NB4 (cell line): ENCODE measurements around the gene LRRC4C.

Experiments
- POLR2A ChIP-seq: IDR thresholded peaks from 2 replicates; pipeline ENCODE4 v1.6.1; 2011; ENCODE audit warnings: mild to moderate bottlenecking; ENCODE audit not compliant: insufficient read length; ENCODE audit errors: extremely low read depth
- TF ChIP-seq, protein P1 (sequence below): IDR thresholded peaks from one replicate; pipeline ENCODE4 v1.5.1; 2012; ENCODE audit warnings: low read depth, low read length
- TF ChIP-seq, protein P2 (sequence below): IDR thresholded peaks from 2 replicates; pipeline ENCODE4 v1.6.1; 2011; ENCODE audit warnings: low read depth, low read length

GRCh38 chr11:40280159-40281051 is 1179.0 kb downstream of the LRRC4C start:
- no peak for TF ChIP-seq POLR2A
- TF ChIP-seq, protein P1, sequence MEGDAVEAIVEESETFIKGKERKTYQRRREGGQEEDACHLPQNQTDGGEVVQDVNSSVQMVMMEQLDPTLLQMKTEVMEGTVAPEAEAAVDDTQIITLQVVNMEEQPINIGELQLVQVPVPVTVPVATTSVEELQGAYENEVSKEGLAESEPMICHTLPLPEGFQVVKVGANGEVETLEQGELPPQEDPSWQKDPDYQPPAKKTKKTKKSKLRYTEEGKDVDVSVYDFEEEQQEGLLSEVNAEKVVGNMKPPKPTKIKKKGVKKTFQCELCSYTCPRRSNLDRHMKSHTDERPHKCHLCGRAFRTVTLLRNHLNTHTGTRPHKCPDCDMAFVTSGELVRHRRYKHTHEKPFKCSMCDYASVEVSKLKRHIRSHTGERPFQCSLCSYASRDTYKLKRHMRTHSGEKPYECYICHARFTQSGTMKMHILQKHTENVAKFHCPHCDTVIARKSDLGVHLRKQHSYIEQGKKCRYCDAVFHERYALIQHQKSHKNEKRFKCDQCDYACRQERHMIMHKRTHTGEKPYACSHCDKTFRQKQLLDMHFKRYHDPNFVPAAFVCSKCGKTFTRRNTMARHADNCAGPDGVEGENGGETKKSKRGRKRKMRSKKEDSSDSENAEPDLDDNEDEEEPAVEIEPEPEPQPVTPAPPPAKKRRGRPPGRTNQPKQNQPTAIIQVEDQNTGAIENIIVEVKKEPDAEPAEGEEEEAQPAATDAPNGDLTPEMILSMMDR, result no peak
- TF ChIP-seq, protein P2, sequence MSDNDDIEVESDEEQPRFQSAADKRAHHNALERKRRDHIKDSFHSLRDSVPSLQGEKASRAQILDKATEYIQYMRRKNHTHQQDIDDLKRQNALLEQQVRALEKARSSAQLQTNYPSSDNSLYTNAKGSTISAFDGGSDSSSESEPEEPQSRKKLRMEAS, result no peak
